ENCODE results near the gene PPM1H.

The PPM1H gene

GRCh38 chr12:62841846-62842245, 93.1 kb downstream of the PPM1H start:
- TF ChIP-seq CTCF (IDR thresholded peaks at IDR 0.05; ENCODE audit: insufficient read depth, low read depth, low read length, missing control alignments), result no peak
- no peak overlapping the region for H3K4me3 ChIP-seq (ENCODE audit: low read length)
- no peak for DNase-seq (ENCODE audit: low read depth)

- TF ChIP-seq CTCF (IDR thresholded peaks at IDR 0.05; ENCODE audit: insufficient read depth, low read depth, low read length, missing control alignments), result no peak
- H3K4me3 ChIP-seq (ENCODE audit: low read length), result no peak overlapping the region
Observed at GRCh38 chr12:62840806-62841205, 94.1 kb downstream of the PPM1H start.

GRCh38 chr12:62839869-62840660, 94.9 kb downstream of the PPM1H start:
- no peak for TF ChIP-seq CTCF (IDR thresholded peaks at IDR 0.05; ENCODE audit: insufficient read depth, low read depth, low read length, missing control alignments)
- H3K4me3 ChIP-seq (ENCODE audit: low read length), result no peak overlapping the region
- DNase-seq (ENCODE audit: low read depth), result peak; percentile 76

More at GRCh38 chr12:62840806-62841205, 94.1 kb downstream of the PPM1H start:
- no peak for DNase-seq (ENCODE audit: low read depth)

GRCh38 chr12:62834971-62835547, 99.9 kb downstream of the PPM1H start:
- DNase-seq (ENCODE audit: low read depth), result no peak
- no peak for TF ChIP-seq CTCF (IDR thresholded peaks at IDR 0.05; ENCODE audit: insufficient read depth, low read depth, low read length, missing control alignments)
- no peak overlapping the region for H3K4me3 ChIP-seq (ENCODE audit: low read length)

GRCh38 chr12:62834406-62834805, 100.5 kb downstream of the PPM1H start:
- TF ChIP-seq CTCF (IDR thresholded peaks at IDR 0.05; ENCODE audit: insufficient read depth, low read depth, low read length, missing control alignments), result no peak
- DNase-seq (ENCODE audit: low read depth), result no peak
- H3K4me3 ChIP-seq (ENCODE audit: low read length), result no peak overlapping the region

GRCh38 chr12:62833634-62834033, 101.3 kb downstream of the PPM1H start:
- no peak for TF ChIP-seq CTCF (IDR thresholded peaks at IDR 0.05; ENCODE audit: insufficient read depth, low read depth, low read length, missing control alignments)
- DNase-seq (ENCODE audit: low read depth), result no peak
- no peak overlapping the region for H3K4me3 ChIP-seq (ENCODE audit: low read length)

Measured in epithelial cell of esophagus (primary cell).